DLD1 (cell line): ENCODE data around the gene TMEM168.
"Not testable (repeated sequence)": the region's sequence is repeated elsewhere in the genome, so short reads cannot be mapped to it uniquely, and the experiment has no call there.

Source experiments
- in situ Hi-C: cut with HindIII; loops from 2 replicates; pipeline ENCODE4 v1.10.0; 2017; ENCODE audit warnings: low sequenced_read_pairs

TMEM168 gene, protein sequence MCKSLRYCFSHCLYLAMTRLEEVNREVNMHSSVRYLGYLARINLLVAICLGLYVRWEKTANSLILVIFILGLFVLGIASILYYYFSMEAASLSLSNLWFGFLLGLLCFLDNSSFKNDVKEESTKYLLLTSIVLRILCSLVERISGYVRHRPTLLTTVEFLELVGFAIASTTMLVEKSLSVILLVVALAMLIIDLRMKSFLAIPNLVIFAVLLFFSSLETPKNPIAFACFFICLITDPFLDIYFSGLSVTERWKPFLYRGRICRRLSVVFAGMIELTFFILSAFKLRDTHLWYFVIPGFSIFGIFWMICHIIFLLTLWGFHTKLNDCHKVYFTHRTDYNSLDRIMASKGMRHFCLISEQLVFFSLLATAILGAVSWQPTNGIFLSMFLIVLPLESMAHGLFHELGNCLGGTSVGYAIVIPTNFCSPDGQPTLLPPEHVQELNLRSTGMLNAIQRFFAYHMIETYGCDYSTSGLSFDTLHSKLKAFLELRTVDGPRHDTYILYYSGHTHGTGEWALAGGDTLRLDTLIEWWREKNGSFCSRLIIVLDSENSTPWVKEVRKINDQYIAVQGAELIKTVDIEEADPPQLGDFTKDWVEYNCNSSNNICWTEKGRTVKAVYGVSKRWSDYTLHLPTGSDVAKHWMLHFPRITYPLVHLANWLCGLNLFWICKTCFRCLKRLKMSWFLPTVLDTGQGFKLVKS

DNA sequence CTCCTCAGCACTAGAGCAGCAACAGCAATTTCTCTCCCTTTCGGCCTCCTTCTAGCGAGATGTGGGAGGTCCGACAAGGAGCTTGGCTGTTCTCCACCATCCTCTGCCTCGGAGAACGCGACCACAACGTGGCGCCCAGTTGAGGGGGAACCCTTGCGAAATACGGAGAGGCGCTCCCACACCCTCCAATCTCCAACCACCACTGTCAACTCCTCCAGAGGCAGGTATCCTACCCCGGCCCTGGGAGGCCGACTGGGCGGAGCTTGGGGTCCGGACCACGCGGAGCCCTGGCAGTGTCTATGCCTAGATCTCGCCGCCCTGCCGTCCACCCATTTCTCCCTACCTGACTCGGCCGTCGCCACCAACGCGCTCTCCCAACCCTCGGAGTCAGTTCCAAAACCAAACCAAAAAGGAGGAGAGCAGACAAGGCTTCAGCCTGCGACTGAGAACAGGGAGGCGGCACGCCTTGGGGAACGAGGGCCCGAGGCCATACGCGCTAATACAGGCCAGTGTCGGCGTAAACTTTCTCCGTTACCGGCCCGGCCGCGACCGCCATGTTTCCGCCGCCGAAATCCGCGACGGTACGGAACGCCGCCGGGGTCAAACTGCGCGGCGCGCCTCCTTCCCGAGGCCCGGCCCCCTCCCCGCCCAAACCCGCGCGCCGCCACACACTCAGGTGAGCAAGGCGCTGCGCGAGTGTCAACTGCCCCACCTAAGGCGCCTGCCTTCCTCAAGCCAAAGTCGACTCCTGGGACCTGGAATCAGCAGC, at the start of gene TMEM168:
Gene TMEM168 (minus strand): TSS at position 577 of the 769 bp plus-strand sequence. CDS start 5,568 bp downstream, outside the sequence.
- in situ Hi-C loops: no loop called here

DNA sequence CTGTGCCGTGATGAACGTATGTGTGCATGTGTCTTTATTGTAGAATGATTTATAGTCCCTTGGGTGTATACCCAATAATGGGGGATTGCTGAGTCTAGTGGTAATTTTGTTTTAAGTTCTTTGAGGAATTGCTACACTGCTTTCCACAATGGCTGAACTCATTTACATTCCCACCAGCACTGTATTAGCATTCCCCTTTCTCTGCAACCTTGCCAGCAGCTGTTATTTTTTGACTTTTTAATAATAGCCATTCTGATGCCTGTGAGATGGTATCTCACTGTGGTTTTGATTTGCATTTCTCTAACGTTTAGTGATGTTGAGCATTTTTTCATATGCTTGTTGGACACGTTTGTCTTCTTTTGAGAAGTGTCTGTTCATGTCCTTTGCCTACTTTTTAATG, 45.7 kb upstream of the TMEM168 start:
- in situ Hi-C loops: not testable (repeated sequence)

DNA sequence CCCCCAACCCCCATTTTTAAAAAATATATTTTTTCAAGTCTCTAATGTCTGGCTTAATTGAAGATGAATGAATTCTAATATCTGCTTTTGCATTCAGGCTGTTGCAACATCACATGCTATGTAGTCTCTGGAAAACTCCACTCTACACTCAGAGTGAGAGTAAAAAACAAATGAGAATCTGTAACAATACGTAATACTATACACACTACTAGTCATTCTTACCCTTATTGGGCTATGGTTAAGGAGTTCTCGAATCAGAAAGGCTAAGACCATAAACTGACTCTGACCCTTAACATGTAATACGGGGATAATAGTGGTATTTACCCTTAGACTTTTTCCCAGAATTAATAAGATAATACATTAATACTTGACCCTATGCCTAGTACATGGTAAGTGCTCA, 42.9 kb upstream of the TMEM168 start:
- in situ Hi-C loops: no loop called here

- in situ Hi-C loops: no loop called here
Observed at GRCh38 chr7:112830769-112831168, 40.6 kb upstream of the TMEM168 start.

DNA sequence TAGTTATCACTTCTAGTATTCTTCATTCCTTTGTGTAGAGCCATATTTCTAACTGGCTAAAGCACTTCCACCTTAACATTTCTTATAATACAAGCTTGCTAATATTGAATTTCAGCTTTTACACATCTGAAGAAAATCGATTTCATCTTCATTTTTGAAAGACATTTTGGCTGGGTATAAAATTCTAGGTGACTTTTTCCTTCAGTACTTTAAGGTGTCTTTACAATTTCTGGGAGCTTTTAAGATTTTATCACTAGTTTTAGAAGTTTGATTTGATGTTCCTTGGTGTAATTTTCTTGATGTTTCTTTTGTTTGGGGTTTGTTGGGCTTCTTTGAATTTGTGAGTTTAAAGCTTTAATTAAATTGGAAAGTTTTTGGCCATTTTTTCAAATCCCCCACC, 38.5 kb upstream of the TMEM168 start:
- in situ Hi-C loops: no loop called here

- in situ Hi-C loops: no loop called here
Observed at GRCh38 chr7:112821345-112821744, 31.2 kb upstream of the TMEM168 start.

GRCh38 chr7:112819536-112819935, 29.3 kb upstream of the TMEM168 start:
- in situ Hi-C loops: no loop called here

DNA sequence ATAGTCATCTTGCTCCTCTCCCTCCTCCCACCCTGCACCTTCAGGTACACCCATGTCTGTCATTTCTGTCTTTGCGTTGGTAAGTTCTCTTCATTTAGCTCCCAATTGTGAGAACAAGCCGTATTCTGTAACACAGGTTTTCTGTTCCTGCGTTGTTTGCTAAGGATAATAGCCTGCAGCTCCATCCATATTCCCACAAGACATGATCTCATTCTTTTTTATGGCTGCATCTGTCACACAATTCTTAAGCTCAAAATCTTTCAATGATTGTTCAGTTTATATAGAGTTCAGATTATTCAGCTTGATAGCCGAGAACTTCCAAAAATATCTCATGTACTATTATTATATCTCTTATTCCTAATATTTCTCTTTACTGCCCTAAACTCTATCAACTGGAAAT, 16.0 kb upstream of the TMEM168 start:
- in situ Hi-C loops: no loop called here

GRCh38 chr7:112802406-112802805, 12.2 kb upstream of the TMEM168 start:
- in situ Hi-C loops: no loop called here

DNA sequence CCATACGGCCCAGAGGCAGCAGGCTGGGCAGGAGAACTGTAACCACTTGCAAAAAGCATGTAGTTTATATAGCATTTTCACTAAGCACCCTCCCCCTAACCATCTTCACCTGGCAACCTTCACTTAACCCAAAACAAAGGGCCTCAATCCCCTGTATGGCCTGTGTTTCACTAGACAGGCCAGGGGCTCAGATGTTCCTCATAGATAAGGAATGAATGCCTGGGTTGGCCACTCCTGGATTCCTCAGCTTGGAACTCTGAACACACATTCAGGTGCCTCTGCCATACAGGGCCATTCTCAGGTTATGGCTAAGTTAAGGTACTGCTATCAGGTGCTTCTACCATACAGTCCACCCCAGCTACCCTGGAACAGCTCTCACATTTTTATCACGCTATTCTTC, 10.3 kb upstream of the TMEM168 start:
- in situ Hi-C loops: no loop called here

DNA sequence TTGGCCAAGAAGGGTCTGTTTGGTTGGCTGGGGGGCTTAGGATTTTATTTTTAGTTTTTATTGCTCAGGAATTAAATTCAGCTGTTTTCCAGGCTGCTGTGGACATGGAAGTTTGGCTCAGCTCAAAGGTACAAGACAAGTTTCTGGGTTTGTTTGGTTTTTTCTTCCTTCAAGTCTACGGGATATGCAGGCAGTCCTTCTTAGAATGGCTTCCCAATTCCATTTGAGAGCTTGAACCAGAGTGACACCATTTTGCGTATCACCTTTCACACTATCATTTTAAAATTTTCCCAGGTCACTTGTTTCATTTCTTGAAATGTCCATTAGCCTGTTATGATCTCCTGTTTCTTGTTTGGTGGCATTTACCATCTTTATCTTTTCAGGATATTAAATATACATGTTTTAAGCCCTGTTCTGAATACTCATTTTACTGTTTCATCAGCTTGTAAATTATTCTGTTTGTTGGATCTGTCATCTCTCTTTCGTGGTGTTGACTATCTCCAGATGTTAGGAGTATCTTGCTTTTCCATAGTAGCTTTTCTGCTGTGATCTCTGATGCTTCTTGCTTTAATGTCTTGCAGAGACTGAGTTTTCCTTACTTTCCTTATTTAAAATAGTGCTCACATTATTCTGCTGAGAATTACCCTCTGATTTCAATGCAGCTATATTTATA, 9.4 kb upstream of the TMEM168 start:
- in situ Hi-C loops: no loop called here

DNA sequence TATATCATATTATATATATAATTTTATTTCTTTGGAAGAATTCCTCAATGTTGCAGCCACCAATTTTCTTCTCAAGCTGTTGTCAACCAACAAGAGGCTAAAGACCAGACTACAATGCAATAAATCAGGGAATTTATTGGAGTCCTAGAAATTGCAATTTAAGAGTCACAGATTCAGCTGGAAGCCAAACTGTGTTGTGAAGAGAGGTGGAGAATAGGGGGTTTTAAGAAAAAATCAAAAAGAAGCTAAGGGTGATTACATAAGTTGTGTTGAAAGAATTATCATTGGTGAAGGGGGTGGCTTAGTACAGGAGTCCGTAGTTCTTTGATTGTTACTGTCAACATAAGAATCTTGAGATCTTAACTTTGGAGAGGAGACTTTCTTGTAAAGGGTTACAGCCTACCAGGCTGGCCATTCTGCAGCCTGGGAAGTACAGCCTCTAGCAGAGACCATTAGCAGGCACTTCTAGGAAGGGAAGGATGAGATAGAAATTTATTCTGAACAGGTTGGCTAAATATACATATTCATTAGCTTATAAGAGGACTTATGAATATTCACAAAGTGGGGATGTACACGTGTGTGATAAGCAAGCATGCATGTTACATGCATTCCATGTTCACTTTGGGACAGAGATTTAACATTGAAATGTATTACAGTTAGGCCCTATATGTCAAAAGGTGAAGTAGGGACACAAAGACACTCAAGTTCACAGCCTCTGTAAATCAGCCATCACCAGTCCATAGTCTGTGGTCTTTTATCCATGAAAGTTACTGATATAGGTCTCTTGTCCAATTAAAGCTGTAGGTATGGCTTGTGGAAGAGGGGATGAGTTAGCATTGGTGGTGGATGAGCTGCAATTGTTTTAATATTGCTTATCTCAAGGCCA, 8.3 kb upstream of the TMEM168 start:
- in situ Hi-C loops: no loop called here

DNA sequence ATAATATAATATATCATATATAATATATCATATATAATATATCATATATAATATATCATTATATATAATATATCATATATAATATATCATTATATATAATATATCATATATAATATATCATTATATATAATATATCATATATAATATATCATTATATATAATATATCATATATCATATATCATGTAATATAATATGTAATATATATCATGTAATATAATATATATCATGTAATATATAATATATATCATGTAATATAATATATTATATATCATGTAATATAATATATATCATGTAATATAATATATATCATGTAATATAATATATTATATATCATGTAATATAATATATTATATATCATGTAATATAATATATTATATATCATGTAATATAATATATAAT, 6.4 kb upstream of the TMEM168 start:
- in situ Hi-C loops: not testable (repeated sequence)

- in situ Hi-C loops: no loop called here
Observed at GRCh38 chr7:112792441-112792840, 2.2 kb upstream of the TMEM168 start.

DNA sequence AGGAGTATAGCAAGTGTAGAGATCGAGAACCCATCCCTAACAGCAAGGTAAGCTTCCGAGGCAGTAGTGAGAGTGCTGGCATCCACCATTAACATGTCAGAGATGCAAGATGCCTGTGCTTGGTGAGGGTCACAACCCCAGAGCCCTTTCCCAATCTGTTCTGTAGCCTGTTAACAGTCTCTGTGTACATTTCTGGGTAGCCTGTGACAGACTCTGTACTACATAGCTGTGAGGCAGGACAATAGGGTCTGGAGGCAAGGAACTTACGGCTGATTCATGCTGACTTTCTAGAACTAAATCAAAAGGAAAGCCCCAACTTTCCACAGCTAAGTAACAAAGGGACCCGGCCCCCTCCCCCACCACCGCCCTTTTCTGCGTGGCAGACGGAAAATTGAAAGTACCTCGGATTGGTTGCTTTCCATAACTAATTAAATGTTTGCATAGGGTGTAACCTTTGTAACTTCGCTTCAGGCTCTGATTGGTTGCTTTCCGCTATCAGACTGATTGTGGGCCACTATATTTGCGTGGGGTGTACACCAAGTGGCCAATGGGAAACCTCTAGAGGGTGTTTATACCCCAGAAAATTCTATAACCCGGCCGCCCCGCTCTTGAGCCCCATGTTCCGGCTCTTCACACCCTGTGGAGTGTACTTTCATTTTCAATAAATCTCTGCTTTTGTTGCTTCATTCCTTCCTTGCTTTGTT, 1.4 kb upstream of the TMEM168 start:
- in situ Hi-C loops: no loop called here

GRCh38 chr7:112790586-112791003, 402 bp upstream of the TMEM168 start:
- in situ Hi-C loops: no loop called here

DNA sequence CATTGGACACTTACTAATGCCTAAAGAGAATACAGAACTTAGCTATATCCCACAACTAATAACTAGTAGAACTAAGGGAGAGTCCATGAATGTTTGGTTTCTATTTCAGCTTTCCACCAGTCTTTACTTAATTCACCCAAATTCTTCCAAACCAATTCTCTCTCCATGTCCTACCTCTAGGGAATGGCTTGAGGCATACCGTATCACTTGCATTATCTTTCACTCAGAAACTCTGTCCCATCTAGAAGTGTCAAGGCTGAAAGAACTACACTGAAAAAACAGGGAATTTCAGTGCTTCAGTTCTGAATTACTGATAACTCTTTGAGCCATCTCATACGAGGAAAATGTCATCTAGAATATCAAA, 758 bp downstream of the TMEM168 start:
- in situ Hi-C loops: no loop called here

GRCh38 chr7:112788778-112789343, 1.3 kb downstream of the TMEM168 start:
- in situ Hi-C loops: no loop called here

DNA sequence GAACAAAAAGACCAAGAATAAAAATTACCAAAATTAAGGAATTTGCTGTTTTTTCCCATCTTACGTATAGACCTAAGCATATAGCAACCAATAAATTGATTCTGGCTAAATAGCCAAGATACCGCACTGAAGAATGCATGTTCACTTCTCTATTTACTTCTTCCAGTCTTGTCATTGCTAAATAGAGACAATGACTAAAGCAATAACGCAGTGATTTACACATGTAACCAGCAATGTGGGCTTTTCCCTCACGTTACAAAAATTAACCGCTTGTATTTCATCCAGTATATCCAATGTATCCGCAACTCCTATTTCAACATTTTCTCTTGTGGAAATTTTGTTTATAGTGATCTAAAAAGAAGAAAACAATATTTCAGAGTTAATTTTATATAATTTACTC, 5.6 kb downstream of the TMEM168 start:
- in situ Hi-C loops: no loop called here
